ENCODE measurements around the gene CCL5. TPM values are rescaled to one million over a fixed set of nuclear protein-coding genes. Genes with fewer than 3 reads are reported as not detected.

CCL5 gene
- total RNA-seq (ENCODE audit: insufficient read depth, low replicate concordance): not detected

GRCh38 chr17:35879773-35880654, at the start of gene CCL5:
Gene CCL5 (minus strand): TSS chr17:35880360.
- DNase-seq (ENCODE audit: low spot score): no peak

GRCh38 chr17:35927714-35928113, 47.6 kb upstream of the CCL5 start:
- no peak for DNase-seq (ENCODE audit: low spot score)

- DNase-seq (ENCODE audit: low spot score): no peak
These were observed 43.5 kb upstream of the CCL5 start for GRCh38 chr17:35923609-35924114.

GRCh38 chr17:35920229-35920628, 40.1 kb upstream of the CCL5 start:
- no peak for DNase-seq (ENCODE audit: low spot score)

- no peak for DNase-seq (ENCODE audit: low spot score)
These were observed 38.5 kb upstream of the CCL5 start for GRCh38 chr17:35918665-35919064.

GRCh38 chr17:35917519-35918213, 37.5 kb upstream of the CCL5 start:
- no peak for DNase-seq (ENCODE audit: low spot score)

- no peak for DNase-seq (ENCODE audit: low spot score)
These were observed 35.2 kb upstream of the CCL5 start for GRCh38 chr17:35915153-35915964.

- DNase-seq (ENCODE audit: low spot score): no peak
These were observed 34.2 kb upstream of the CCL5 start for GRCh38 chr17:35914354-35914753.

- no peak for DNase-seq (ENCODE audit: low spot score)
These were observed 33.4 kb upstream of the CCL5 start for GRCh38 chr17:35913609-35914008.

- DNase-seq (ENCODE audit: low spot score): no peak
These were observed 32.8 kb upstream of the CCL5 start for GRCh38 chr17:35912942-35913341.

- DNase-seq (ENCODE audit: low spot score): no peak
These were observed 32.3 kb upstream of the CCL5 start for GRCh38 chr17:35912339-35912912.

GRCh38 chr17:35909408-35909807, 29.2 kb upstream of the CCL5 start:
- DNase-seq (ENCODE audit: low spot score): no peak

- no peak for DNase-seq (ENCODE audit: low spot score)
These were observed 27.5 kb upstream of the CCL5 start for GRCh38 chr17:35907691-35908090.

- DNase-seq (ENCODE audit: low spot score): no peak
These were observed 26.9 kb upstream of the CCL5 start for GRCh38 chr17:35906926-35907637.

GRCh38 chr17:35906191-35906925, 26.2 kb upstream of the CCL5 start:
- DNase-seq (ENCODE audit: low spot score): peak; percentile 52

- DNase-seq (ENCODE audit: low spot score): no peak
These were observed 23.3 kb upstream of the CCL5 start for GRCh38 chr17:35903451-35903850.

GRCh38 chr17:35901631-35902175, 21.5 kb upstream of the CCL5 start:
- peak; percentile 81 for DNase-seq (ENCODE audit: low spot score)

- DNase-seq (ENCODE audit: low spot score): peak; percentile 73
These were observed 20.7 kb upstream of the CCL5 start for GRCh38 chr17:35900708-35901480.

GRCh38 chr17:35900280-35900679, 20.1 kb upstream of the CCL5 start:
- DNase-seq (ENCODE audit: low spot score): no peak
